ENCODE data around the gene WWTR1.
A peak's percentile ranks its signal among the peaks of the same experiment; 100 is the strongest.

Gene WWTR1

GRCh38 chr3:149566292-149566975 lies 91.4 kb downstream of the WWTR1 start:
- peak; percentile 39 for DNase-seq (ENCODE audit: low spot score)

- no peak for DNase-seq (ENCODE audit: low spot score)
Observed at GRCh38 chr3:149564079-149564478, 93.7 kb downstream of the WWTR1 start.

- DNase-seq (ENCODE audit: low spot score), result no peak
Observed at GRCh38 chr3:149563114-149563513, 94.7 kb downstream of the WWTR1 start.

- DNase-seq (ENCODE audit: low spot score), result no peak
Observed at GRCh38 chr3:149560617-149561016, 97.2 kb downstream of the WWTR1 start.

GRCh38 chr3:149560001-149560400 lies 97.8 kb downstream of the WWTR1 start:
- no peak for DNase-seq (ENCODE audit: low spot score)

GRCh38 chr3:149559525-149559924 lies 98.3 kb downstream of the WWTR1 start:
- DNase-seq (ENCODE audit: low spot score), result no peak

- peak; percentile 35 for DNase-seq (ENCODE audit: low spot score)
Observed at GRCh38 chr3:149555927-149556326, 101.9 kb downstream of the WWTR1 start.

GRCh38 chr3:149554826-149555225 lies 103.0 kb downstream of the WWTR1 start:
- DNase-seq (ENCODE audit: low spot score), result no peak

GRCh38 chr3:149553781-149554451 lies 103.9 kb downstream of the WWTR1 start:
- DNase-seq (ENCODE audit: low spot score), result peak; percentile 56

GRCh38 chr3:149552700-149553099 lies 105.1 kb downstream of the WWTR1 start:
- no peak for DNase-seq (ENCODE audit: low spot score)

GRCh38 chr3:149551500-149551899 lies 106.3 kb downstream of the WWTR1 start:
- DNase-seq (ENCODE audit: low spot score), result no peak

GRCh38 chr3:149548669-149549065 lies 109.2 kb downstream of the WWTR1 start:
- DNase-seq (ENCODE audit: low spot score), result no peak

GRCh38 chr3:149547954-149548668 lies 109.7 kb downstream of the WWTR1 start:
- DNase-seq (ENCODE audit: low spot score), result peak; percentile 77

- peak; percentile 60 for DNase-seq (ENCODE audit: low spot score)
Observed at GRCh38 chr3:149547413-149547812, 110.4 kb downstream of the WWTR1 start.

GRCh38 chr3:149545049-149545448 lies 112.8 kb downstream of the WWTR1 start:
- no peak for DNase-seq (ENCODE audit: low spot score)

GRCh38 chr3:149542375-149543312 lies 115.2 kb downstream of the WWTR1 start:
- DNase-seq (ENCODE audit: low spot score), result no peak

- no peak for DNase-seq (ENCODE audit: low spot score)
Observed at GRCh38 chr3:149541091-149541491, 116.7 kb downstream of the WWTR1 start.

- no peak for DNase-seq (ENCODE audit: low spot score)
Observed at GRCh38 chr3:149538371-149538770, 119.5 kb downstream of the WWTR1 start.

GRCh38 chr3:149536429-149536828 lies 121.4 kb downstream of the WWTR1 start:
- DNase-seq (ENCODE audit: low spot score), result peak; percentile 51

GRCh38 chr3:149535333-149535685 lies 122.5 kb downstream of the WWTR1 start:
- no peak for DNase-seq (ENCODE audit: low spot score)

- peak; percentile 27 for DNase-seq (ENCODE audit: low spot score)
Observed at GRCh38 chr3:149534671-149535332, 123.0 kb downstream of the WWTR1 start.

GRCh38 chr3:149534082-149534481 lies 123.7 kb downstream of the WWTR1 start:
- no peak for DNase-seq (ENCODE audit: low spot score)

All from AG08395 (cell line).